Panc1 (cell line): ENCODE data around the gene LHFPL4.

Experiments
- POLR2AphosphoS5 ChIP-seq: IDR thresholded peaks from 2 replicates; pipeline ENCODE4 v1.6.1; 2012; ENCODE audit warnings: mild to moderate bottlenecking, low read depth, low read length, moderate library complexity
- TF ChIP-seq, protein P1 (sequence below): fragments of 450-650 bp; IDR thresholded peaks from 2 replicates; pipeline ENCODE4 v1.5.1; 2017; ENCODE audit warnings: mild to moderate bottlenecking
- TF ChIP-seq, protein P2 (sequence below), 2 experiments: IDR thresholded peaks; 2 replicates each; pipeline ENCODE4 v1.6.1; 2011 to 2012; ENCODE audit warnings: low read depth in 2 of 2, control low read depth in 1 of 2, low read length in 1 of 2, mild to moderate bottlenecking in 1 of 2, moderate library complexity in 1 of 2; ENCODE audit not compliant: insufficient read depth in 1 of 2

- TF ChIP-seq, protein P1, sequence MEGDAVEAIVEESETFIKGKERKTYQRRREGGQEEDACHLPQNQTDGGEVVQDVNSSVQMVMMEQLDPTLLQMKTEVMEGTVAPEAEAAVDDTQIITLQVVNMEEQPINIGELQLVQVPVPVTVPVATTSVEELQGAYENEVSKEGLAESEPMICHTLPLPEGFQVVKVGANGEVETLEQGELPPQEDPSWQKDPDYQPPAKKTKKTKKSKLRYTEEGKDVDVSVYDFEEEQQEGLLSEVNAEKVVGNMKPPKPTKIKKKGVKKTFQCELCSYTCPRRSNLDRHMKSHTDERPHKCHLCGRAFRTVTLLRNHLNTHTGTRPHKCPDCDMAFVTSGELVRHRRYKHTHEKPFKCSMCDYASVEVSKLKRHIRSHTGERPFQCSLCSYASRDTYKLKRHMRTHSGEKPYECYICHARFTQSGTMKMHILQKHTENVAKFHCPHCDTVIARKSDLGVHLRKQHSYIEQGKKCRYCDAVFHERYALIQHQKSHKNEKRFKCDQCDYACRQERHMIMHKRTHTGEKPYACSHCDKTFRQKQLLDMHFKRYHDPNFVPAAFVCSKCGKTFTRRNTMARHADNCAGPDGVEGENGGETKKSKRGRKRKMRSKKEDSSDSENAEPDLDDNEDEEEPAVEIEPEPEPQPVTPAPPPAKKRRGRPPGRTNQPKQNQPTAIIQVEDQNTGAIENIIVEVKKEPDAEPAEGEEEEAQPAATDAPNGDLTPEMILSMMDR, result no peak
- TF ChIP-seq, protein P2, sequence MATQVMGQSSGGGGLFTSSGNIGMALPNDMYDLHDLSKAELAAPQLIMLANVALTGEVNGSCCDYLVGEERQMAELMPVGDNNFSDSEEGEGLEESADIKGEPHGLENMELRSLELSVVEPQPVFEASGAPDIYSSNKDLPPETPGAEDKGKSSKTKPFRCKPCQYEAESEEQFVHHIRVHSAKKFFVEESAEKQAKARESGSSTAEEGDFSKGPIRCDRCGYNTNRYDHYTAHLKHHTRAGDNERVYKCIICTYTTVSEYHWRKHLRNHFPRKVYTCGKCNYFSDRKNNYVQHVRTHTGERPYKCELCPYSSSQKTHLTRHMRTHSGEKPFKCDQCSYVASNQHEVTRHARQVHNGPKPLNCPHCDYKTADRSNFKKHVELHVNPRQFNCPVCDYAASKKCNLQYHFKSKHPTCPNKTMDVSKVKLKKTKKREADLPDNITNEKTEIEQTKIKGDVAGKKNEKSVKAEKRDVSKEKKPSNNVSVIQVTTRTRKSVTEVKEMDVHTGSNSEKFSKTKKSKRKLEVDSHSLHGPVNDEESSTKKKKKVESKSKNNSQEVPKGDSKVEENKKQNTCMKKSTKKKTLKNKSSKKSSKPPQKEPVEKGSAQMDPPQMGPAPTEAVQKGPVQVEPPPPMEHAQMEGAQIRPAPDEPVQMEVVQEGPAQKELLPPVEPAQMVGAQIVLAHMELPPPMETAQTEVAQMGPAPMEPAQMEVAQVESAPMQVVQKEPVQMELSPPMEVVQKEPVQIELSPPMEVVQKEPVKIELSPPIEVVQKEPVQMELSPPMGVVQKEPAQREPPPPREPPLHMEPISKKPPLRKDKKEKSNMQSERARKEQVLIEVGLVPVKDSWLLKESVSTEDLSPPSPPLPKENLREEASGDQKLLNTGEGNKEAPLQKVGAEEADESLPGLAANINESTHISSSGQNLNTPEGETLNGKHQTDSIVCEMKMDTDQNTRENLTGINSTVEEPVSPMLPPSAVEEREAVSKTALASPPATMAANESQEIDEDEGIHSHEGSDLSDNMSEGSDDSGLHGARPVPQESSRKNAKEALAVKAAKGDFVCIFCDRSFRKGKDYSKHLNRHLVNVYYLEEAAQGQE (IDR thresholded peaks at IDR 0.05; ENCODE audit: insufficient read depth in 1 of 2, low read depth in 2 of 2, low read length in 1 of 2), result no peak
- no peak for TF ChIP-seq POLR2AphosphoS5
Measured at GRCh38 chr3:9474482-9474881, 79.1 kb downstream of the LHFPL4 start.
